GM18502 (cell line): ENCODE data around the gene ESYT3.
"Not testable (repeated sequence)": the region's sequence is repeated elsewhere in the genome, so short reads cannot be mapped to it uniquely, and the experiment has no call there.

Experiments used
- ATAC-seq: cut with Tn5 transposase; IDR thresholded peaks from one replicate; pipeline ENCODE4 v1.9.1; 2021; ENCODE audit warnings: mild to moderate bottlenecking; ENCODE audit not compliant: unreplicated experiment, poor library complexity

ESYT3 gene

DNA sequence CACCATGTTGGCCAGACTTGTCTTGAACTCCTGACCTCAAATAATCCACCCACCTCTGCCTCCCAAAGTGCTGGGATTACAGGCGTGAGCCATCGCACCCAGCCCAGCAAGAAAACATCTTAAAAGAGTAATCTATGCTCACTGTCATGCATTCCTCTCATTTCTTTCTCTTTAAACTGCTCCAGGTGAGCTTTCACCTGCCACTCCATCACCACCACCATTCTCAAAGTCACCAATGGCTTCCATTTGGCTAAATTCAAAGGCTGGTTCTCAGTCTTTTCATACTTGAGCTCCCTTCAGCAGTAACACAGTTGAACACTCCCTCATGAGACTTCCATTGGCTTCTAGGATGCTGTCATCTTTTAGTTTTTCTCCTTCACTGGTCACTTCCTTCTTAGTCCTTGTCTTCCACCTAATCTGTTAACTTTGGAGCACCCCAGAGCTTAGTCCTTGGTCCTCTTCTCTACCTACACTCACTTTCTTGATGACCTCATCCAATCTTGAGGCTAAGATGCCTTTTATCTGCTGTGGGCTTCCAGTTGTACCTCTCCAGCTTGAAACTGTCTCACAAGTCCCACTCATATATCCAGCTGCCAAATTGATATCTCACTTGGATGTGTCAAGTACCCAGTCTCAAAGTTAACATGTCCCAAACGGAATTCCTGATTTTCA, 27.0 kb upstream of the ESYT3 start:
- no peak for ATAC-seq

DNA sequence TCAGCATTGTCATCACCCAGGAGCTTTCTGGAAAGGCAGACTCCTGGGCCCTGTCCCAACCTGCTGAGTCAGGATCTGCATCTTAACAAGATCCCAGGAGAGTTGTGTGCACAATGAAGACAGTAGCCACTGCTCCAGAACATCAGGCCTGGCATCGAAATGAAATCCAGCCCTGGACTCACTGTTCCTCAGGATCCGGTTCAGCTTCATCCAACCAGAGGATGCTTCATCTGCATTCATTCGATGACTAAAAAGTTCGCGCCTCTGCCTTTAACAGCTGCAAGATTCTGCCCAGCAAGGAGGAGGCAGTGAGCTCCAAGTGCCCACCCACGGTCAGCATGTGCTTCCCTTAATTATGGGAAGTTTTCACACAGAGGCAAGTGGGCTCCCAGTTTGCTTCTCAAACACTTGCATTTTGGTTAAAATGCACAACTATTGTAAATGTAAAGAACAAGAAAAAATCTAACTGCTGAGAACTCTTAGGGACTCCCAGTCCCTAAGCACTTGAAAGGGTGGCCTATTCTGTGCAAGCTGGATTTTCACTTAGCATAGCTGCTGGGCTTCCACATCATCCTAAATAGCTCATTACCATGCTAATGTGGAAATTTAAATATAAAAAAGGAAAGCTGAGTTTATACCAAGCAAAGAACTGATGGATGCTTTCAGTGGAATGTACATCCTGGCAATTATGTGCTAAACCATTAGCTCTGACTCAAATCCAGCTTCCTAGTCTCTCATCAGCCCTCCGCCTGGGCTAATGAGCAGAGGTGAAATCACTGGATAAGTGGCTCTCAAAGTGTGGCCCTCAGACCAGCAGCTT, 25.5 kb upstream of the ESYT3 start:
- ATAC-seq, result no peak

DNA sequence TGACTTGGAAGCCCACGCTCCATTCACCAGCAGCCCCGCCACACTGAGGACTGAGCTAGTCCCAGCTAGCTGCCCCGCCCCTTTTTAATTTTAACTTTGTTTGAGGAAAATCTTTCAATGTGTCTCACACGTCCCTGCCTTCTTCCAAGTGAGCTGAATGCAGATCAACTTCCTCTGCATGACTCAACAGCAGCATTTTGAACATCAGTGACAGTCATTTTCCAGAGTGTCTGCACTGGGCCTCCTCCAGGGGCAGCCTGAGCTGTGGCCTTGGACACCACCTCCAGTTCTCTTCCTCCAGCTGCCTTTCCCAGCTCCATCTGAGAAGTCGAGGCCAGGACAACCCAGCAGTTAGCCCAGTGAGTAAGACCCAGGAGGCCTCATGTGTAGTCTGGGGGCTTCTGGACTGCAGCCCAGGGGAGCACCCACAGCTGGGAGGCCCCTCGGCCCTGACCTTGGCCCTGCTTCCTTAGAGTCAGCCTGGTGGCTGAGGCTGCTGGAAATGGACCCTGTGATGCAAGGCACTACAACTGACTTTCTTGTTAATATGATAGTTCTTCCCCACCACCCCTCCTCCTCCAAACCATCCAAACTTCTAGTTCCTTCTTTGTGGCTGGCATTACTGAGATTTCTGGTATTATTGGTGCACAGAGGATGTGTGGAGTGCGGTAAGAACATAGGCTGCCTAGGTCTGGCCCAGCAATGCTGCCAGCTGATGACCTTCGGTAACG, 21.4 kb upstream of the ESYT3 start:
- no peak for ATAC-seq

DNA sequence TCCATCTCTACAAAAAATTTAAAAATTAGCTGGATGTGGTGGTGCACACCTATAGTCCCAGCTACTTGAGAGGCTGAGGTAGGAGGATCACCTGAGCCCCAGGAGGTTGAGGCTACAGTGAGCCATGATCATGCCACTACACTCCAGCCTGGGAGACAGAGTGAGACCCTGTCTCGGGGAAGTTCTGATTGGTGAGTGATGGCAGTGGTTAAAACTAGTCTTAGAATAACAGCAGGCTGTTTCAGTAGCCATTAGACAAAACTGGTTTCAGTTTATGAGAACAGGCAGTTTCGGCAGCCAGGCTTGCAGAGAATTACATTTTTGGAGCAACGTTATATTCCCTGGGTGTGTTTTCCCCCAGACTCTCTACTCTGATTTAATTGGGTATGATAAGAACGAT, 18.2 kb upstream of the ESYT3 start:
- ATAC-seq, result not testable (repeated sequence)

DNA sequence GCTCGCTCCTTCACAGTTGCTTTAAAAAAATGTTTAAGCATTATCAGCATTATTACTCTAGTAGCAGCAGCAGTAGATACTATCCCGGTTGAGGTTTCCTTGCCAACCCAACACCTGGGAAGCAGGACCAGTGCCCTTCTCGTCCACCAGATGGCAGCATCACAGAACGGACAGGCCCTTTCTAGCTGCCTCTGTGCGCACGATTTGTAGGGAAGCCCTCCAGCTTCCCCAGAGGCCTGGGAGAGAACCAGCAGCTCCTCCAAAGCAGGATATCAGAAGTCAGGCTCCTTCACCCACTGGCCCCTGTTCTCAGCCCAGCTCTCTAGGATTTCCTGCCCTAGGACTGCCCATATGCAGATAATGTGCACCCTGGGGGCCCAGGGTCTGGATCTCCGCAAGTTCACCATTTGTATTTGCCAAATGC, 16.8 kb upstream of the ESYT3 start:
- peak; percentile 70 for ATAC-seq

DNA sequence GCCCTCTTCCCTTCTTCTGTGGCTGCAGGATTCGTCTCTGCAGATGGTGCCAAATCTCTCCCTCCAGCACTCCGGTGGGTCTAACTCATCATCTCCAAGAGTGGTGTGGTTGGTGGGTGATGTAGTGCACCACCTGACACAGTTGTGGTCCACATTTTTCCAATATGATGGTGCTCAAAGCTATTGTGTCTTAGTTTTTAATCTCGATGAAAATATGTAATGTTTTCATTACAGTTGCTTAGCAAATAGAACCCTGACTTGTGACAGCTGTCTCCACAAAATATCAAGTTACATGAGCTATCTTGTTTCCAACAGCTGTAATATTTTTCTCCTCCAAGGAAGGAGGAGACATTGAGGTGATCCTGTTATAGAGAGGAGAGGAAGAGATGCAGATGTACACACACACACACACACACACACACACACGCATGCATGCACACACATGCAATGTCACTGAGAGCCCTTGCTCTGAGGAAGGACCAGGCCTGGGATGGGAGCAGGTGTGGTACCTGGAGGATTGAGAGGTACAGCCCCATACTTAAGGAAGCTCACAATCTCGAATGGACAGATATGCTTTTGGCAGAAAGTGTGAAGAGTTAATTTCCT, 15.7 kb upstream of the ESYT3 start:
- ATAC-seq, result no peak

DNA sequence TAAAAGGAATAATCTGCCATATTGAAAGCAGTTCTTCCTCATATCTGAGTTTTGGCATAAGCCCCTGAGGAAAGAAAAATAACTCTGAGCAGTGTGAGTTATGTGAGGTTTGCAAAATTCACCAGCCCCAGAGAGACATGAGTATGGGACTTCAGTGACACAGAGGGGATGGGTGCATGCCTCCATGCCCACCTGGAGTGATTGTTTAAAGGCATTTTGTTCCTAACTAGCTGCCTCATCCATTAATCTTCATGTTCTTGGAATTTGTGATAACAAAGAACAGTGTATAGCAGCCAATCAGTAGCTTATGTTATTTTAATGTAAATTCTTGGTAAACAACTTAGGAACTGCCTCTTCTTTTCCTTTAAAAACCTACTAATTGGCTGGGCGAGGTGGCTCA, 11.1 kb upstream of the ESYT3 start:
- no peak for ATAC-seq

DNA sequence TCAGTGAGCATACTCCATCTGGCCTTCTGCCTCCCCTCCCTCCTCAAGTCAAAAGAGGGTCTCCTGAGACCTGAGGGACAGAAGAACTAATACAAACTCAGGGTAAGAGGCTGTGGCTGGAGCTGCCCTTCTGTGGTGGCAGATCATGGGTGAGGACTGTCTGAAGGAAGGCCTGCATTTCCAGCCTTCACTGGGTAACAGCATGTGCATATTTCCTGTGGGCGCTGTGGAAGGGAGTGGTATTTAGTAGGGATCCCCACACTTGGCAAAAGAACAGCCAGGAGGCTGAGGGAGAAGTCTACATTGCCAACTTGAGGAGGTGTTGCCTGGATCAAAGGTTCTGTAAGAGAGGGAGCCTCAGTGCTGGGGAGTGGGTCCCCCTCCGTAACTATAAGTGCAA, 10.1 kb upstream of the ESYT3 start:
- no peak for ATAC-seq

DNA sequence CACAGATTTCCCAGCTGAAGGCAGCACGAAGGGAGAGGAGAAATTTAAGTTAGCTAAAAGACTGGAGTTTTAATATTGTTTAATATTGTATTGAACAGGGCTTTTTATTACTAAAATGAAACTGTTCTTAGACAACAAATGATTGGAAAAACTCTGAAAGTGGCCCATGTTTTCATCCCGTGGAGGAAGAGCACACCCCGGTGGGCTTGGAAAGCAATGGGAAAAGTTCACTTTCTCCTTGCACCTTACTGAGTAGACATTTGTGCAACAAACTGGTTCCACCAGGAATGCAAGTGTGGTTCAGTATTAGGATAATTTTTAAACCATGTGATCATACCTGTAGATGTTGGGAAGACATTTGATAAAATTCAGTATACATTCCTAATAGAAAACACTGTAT, 8.2 kb upstream of the ESYT3 start:
- no peak for ATAC-seq

DNA sequence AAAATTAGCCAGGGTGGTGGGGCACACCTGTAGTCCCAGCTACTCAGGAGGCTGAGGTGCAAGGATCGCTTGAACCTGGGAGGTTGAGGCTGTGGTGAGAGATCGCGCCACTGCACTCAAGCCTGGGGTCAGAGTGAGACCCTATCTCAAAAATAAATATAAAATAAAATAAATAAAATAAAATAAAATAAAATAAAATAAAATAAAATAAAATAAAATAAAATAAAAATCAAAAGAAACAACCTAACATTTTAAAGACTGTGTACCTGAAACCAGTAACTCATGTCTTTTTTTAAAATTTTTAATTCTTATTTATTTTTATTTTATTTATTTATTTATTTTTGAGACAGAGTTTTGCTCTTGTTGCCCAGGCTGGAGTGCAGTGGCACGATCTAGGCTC, 7.7 kb upstream of the ESYT3 start:
- not testable (repeated sequence) for ATAC-seq

DNA sequence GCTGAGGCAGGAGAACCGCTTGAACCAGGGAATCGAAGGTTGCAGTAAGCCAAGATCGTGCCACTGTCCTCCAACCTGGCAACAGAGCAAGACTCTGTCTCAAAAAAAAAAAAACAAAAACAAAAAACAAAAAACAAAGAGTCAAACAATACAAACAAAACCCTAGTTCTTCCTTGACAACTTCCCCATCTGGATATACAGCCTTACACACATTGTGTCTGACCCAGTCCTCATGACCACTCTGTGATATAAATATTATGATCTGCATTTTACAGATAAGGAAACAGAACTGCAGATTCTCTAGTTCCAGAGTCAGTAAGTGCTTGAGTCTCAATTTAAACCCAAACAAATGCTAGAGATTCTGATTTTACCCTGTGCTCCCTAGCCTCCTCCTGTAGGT, 4.8 kb upstream of the ESYT3 start:
- ATAC-seq, result no peak

DNA sequence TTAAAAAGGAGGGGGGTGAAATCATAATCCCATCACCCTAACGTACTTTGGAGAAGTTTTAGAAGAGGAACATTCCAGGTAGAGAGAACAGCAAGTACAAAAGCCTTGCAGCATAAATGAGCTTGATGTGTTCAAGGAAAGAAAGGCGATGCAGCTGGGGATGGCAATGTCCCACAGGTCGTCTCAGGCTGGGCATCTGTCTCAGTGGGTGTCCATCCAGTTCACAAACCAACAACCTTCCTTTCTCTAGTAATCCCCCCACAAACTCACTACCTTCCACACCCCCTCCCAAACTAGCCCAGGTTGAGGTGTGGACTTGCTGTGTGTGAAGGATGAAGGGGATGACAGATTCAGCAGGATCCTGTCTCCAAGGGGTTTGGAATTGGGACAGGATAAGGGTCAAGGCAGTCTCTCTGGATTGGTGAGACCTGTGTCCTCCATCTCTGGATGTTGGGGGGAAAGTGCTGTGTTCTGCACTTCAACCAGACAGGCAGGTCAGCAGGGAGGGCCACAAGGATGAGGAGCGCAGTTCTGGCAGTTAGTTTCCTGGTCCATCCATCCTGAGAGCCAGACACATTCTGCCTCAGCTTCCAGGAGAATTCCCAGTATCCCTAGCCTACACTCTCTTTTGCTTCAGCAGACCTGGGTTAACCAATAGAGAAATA, 1.7 kb upstream of the ESYT3 start:
- ATAC-seq, result no peak

DNA sequence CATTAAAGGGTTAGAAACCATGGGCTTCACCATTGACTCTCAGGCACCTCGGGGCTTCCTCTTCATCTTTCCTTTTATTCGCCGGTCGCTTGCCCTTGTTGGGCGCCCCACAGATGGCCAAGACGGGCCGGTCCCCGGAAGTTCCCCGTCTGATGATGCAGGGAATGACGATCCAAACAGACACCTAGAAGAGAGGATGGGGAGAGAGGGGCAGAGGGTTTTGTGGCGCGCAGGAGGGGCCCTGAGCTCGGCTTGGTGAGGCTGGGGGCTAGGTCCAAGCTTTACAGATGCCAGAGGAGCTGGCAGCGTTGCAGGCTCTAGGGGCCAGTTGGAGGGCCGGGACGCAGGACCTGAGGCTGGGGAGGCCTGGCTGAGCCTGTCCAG, 532 bp upstream of the ESYT3 start:
- no peak for ATAC-seq

DNA sequence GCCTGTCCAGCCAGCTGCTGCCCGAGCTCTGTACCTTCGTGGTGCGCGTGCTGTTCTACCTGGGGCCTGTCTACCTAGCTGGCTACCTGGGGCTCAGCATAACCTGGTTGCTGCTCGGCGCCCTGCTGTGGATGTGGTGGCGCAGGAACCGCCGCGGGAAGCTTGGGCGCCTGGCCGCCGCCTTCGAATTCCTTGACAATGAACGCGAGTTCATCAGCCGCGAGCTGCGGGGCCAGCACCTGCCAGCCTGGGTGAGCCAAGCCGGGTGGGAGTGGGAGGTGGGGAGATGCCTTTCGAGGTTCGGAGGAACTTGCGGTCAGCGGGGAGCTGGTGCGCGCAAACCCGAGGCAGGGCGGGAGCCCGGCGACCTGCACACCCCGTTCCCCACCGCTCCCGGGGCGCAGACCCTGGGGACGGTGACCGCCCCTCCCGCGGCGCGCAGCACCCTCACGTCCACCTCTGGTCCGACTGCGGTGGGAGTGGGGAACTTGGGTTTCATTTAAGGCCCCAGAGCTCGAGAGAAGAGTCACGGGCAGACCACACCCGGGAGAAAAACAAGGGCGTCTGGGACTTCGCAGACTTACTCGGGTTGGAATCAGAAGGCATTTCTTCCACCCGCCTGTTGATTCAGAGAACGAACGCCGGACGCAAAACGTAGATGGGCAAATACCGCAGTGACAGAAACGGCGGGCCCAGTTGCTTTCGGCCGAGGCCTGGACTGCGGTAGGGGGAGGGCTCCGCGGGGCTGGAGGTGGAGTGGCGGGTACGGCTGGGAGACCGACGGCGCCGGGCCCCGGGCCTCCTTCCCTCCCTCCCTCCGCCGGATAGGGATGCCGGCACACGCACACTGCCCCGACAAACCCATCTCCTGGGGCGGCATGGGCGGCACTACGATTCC, 708 bp downstream of the ESYT3 start:
- ATAC-seq, result no peak

DNA sequence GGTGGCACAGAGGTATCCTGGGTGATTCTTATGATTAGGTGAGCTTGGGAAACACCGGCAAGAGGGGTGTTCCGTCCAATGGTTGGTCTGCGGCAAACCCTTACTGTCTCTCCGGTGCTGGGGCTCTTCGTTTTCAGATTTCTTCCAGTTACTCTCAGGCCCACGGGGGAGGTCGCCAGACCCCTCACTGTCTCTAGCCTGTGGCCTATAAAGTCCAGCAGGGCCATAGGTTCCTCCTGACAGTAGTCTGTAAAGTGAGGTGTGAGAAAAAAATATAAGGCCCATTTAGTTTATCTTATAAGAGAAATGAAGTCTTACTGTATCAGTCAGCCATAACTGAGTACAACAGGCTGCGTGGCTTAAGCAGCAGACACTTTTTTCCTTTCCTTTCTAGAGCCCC, 1.4 kb downstream of the ESYT3 start:
- ATAC-seq, result no peak

DNA sequence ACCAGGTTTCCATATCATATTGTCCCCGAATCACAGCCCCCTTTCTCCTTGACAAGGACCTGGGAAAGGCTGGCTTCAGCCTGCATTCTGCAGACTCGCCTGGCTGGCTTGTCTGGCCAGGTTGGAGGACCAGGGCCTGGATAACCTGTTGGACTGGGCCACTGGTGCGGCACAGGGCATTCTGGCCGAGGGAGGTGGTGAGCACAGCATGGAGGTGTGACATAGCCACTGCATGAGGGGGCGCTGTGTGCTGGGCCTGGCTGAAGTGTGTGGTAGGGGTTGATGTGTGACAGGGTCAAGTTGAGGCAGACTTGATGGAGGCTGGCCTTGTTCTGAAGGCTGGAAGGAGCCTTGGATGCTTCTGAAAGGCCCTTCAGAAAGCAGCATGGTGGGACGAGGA, 2.9 kb downstream of the ESYT3 start:
- ATAC-seq, result no peak

DNA sequence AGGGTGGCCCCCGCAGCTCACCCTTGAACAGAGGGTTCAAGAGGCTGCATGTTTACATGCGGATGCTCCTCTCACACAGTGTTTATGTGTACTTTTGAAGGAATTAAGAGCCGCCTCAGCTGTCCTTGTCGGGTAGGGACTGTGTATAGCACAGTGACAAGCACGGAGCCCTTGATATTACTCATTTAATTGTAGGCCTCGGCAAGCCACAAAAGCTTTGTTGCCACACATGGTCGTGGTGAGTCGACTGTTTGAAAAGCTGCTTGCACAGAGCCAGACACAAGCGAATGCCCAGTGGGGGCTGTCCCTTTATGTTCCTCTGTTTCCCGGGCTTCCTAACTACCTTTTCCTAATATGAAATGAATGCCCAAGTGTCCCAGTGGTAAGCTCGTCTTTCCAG, 4.5 kb downstream of the ESYT3 start:
- ATAC-seq, result no peak

DNA sequence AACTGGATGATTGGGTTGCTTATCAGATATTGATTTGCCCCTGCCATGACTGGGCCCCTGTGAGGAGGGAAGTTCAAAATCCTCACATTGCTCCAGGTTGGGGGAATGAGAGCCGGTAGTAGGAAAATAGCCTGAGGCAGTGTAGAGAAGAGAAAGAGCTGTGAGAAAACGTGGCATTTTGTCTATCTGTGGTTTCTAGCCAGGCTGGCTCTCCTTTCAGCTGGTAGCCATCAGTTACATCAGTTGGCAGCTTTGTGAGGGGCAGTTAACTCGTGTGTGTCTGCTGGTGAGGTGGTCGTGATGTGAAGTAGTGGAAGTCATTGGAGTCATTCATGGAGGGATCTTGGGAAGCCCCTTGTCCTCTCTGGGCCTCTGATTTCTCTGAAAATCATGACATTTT, 5.2 kb downstream of the ESYT3 start:
- no peak for ATAC-seq

DNA sequence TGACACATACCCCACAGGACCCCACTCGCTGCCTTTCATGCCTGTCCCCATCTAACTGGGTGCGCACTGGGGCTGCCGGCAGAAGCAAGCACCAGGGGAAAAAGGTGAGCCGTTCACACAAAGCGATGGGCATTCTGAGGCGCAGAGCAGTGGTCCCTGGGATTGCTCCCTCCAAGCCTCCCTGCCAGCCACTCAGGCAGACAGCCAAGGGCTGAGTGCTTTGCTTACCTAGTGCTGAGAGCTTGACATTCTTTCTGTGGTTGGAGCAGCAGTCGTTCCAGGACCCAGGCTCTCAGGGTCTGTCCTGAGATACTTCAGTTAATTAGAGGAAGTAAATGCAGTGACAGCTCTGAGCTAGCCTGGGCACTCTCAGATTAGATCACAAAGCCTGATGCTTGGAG, 5.7 kb downstream of the ESYT3 start:
- ATAC-seq, result no peak
